Trophoblast cell (in vitro differentiated cells and primary cell): Measurements from ENCODE around the gene RNF138.
A peak's percentile ranks its signal among the peaks of the same experiment; 100 is the strongest.
"Not testable (repeated sequence)": the region's sequence is repeated elsewhere in the genome, so short reads cannot be mapped to it uniquely, and the experiment has no call there.

ENCODE experiments used
- DNase-seq, 2 donors: peaks; one replicate each; pipeline ENCODE4 v3.0.0-alpha.2; 2016
- H2AFZ ChIP-seq: 2 replicates; pipeline ENCODE4 v1.6.1; 2013; ENCODE audit warnings: low read length, moderate library complexity, mild to moderate bottlenecking; ENCODE audit not compliant: insufficient read depth, poor library complexity
- H2AK5ac ChIP-seq: 2 replicates; pipeline ENCODE4 v1.6.1; 2013; ENCODE audit warnings: mild to moderate bottlenecking, low read length
- H2BK120ac ChIP-seq: 2 replicates; pipeline ENCODE4 v1.6.1; 2013; ENCODE audit warnings: low read length, mild to moderate bottlenecking, moderate library complexity; ENCODE audit not compliant: insufficient read depth, poor library complexity
- H2BK12ac ChIP-seq: 2 replicates; pipeline ENCODE4 v1.6.1; 2013; ENCODE audit warnings: mild to moderate bottlenecking, low read length, moderate library complexity
- H2BK5ac ChIP-seq: 2 replicates; pipeline ENCODE4 v1.6.1; 2013; ENCODE audit warnings: low read length, low read depth, moderate library complexity, mild to moderate bottlenecking; ENCODE audit not compliant: poor library complexity
- H3K14ac ChIP-seq: 2 replicates; pipeline ENCODE4 v1.6.1; 2013; ENCODE audit warnings: mild to moderate bottlenecking, low read length
- H3K18ac ChIP-seq: 2 replicates; pipeline ENCODE4 v1.6.1; 2013; ENCODE audit warnings: mild to moderate bottlenecking, low read length
- H3K23ac ChIP-seq: 2 replicates; pipeline ENCODE4 v1.6.1; 2013; ENCODE audit warnings: low read length
- H3K27ac ChIP-seq: 2 replicates; pipeline ENCODE4 v1.5.1; 2013; ENCODE audit warnings: low read depth, mild to moderate bottlenecking, inconsistent platforms, low read length, moderate library complexity
- H3K27me3 ChIP-seq: 2 replicates; pipeline ENCODE4 v1.6.1; 2013; ENCODE audit warnings: inconsistent platforms, mild to moderate bottlenecking, low read length, moderate library complexity; ENCODE audit not compliant: insufficient read depth
- H3K36me3 ChIP-seq, 2 experiments: 1 replicate in 1 of 2; 2 replicates in 1 of 2; pipeline ENCODE4 v1.6.1; 2013; ENCODE audit warnings: low read length in 2 of 2, mild to moderate bottlenecking in 2 of 2, moderate library complexity in 1 of 2; ENCODE audit not compliant: insufficient read depth in 2 of 2, control insufficient read depth in 1 of 2
- H3K4ac ChIP-seq: 2 replicates; pipeline ENCODE4 v1.6.1; 2013; ENCODE audit warnings: low read depth, mild to moderate bottlenecking, low read length, moderate library complexity
- H3K4me1 ChIP-seq, 2 experiments: 1 replicate in 1 of 2; 2 replicates in 1 of 2; pipeline ENCODE4 v1.6.1; 2013; ENCODE audit warnings: low read length in 2 of 2, mild to moderate bottlenecking in 2 of 2, moderate library complexity in 1 of 2; ENCODE audit not compliant: insufficient read depth in 2 of 2, control insufficient read depth in 1 of 2
- H3K4me2 ChIP-seq: 2 replicates; pipeline ENCODE4 v1.6.1; 2013; ENCODE audit warnings: inconsistent platforms, mild to moderate bottlenecking, low read length, moderate library complexity
- H3K4me3 ChIP-seq: 2 replicates; pipeline ENCODE4 v1.5.1; 2013; ENCODE audit warnings: mild to moderate bottlenecking, low read depth, low read length, inconsistent platforms
- H3K79me1 ChIP-seq: one replicate; pipeline ENCODE4 v1.6.1; 2013; ENCODE audit warnings: low read length
- H3K79me2 ChIP-seq: 2 replicates; pipeline ENCODE4 v1.6.1; 2013; ENCODE audit warnings: low read length, mild to moderate bottlenecking; ENCODE audit not compliant: control insufficient read depth, insufficient read depth, poor library complexity
- H3K9ac ChIP-seq: 2 replicates; pipeline ENCODE4 v1.6.1; 2013; ENCODE audit warnings: mild to moderate bottlenecking, low read length
- H3K9me3 ChIP-seq: 2 replicates; pipeline ENCODE4 v1.6.1; 2013; ENCODE audit warnings: low read depth, mild to moderate bottlenecking, control low read depth, inconsistent platforms, low read length; ENCODE audit not compliant: insufficient read depth
- H4K12ac ChIP-seq: 2 replicates; pipeline ENCODE4 v1.6.1; 2013; ENCODE audit warnings: low read depth, mild to moderate bottlenecking, low read length, moderate library complexity
- H4K8ac ChIP-seq: 2 replicates; pipeline ENCODE4 v1.6.1; 2013; ENCODE audit warnings: low read depth, mild to moderate bottlenecking, low read length, moderate library complexity
- H4K91ac ChIP-seq: one replicate; pipeline ENCODE4 v1.6.1; 2013; ENCODE audit warnings: low read depth, mild to moderate bottlenecking, low read length, moderate library complexity
- WGBS: extraction: QIAGEN DNeasy Blood & Tissue Kit; methylation state at CpG from one replicate; pipeline ENCODE4 v1.1.7; 2013; ENCODE audit warnings: missing lambda C conversion rate; ENCODE audit not compliant: insufficient read length, insufficient coverage; ENCODE audit errors: extremely low coverage; 5-methylcytosine and 5-hydroxymethylcytosine counted together

The RNF138 gene

DNA sequence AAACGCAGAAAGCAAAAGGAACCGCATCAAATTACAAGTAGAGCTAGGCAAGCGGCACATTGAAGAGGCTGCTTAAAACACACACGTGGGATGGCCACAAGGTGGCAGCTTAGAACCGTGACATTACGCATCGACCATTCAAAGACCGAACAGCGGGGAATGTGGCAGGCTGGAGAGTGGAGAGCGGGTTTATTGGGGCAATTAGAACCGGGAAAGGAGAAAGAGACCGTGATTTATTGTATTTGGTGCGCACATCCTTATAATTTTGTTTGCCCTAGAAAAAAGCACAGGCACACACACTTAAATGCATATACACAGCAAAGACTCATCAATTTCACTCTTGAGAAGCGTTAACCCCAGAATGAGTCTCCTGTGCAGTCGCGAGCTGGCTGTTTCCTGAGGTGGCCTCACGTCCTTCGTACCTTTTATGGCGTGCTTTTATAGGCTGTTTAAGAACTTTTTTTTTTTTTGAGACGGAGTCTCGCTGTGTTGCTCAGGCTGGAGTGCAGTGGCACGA is 66.5 kb downstream of the RNF138 start:
- H3K27ac ChIP-seq = no peak overlapping the region
- WGBS = no CpG with 5 or more reads among the region's 22 CpGs
- no peaks in the 10 kb centered on the region for H3K4me1 ChIP-seq
- H2BK12ac ChIP-seq = no peak overlapping the region
- no peak overlapping the region for H2BK5ac ChIP-seq
- no peak overlapping the region for H3K4me3 ChIP-seq
- no peak overlapping the region for H2AK5ac ChIP-seq
- no peaks in the 10 kb centered on the region for H3K79me1 ChIP-seq
- H3K4ac ChIP-seq = no peak overlapping the region
- no peak overlapping the region for H3K14ac ChIP-seq
- DNase-seq = peak; percentile 68 to 86
- no peaks in the 10 kb centered on the region for H3K9me3 ChIP-seq
- no peak overlapping the region for H2AFZ ChIP-seq
- H4K8ac ChIP-seq = no peak overlapping the region
- no peak overlapping the region for H4K12ac ChIP-seq
- no peaks in the 10 kb centered on the region for H3K36me3 ChIP-seq
- no peak overlapping the region for H4K91ac ChIP-seq
- no peak overlapping the region for H3K9ac ChIP-seq
- peak overlapping the region; percentile 28 for H3K4me2 ChIP-seq
- H3K79me2 ChIP-seq = no peaks in the 10 kb centered on the region
- no peak overlapping the region for H3K18ac ChIP-seq
- H3K23ac ChIP-seq = no peak overlapping the region
- no peak overlapping the region for H2BK120ac ChIP-seq
- no peaks in the 10 kb centered on the region for H3K27me3 ChIP-seq

DNA sequence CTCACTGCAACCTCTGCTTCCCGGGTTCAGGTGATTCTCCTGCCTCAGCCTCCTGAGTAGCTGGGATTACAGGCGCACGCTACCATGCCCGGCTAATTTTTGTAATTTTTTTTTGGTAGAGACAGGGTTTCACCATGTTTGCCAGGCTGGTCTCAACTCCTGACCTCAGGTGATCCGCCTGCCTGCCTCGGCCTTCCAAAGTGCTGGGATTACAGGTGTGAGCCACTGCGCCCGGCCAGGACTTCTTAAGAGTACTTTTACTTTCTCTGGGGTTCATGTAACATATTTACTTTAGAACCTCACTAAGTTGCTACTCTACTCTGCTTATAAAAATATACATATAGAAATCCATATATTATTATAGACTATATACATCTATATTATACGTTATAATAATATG is 67.0 kb downstream of the RNF138 start:
- not testable (repeated sequence) for H2AK5ac ChIP-seq, H3K79me1 ChIP-seq, H3K27me3 ChIP-seq, H4K12ac ChIP-seq, H3K9me3 ChIP-seq, H3K9ac ChIP-seq, H2BK5ac ChIP-seq, H2BK120ac ChIP-seq, H3K14ac ChIP-seq, H3K4ac ChIP-seq, H4K8ac ChIP-seq, H3K27ac ChIP-seq, H3K36me3 ChIP-seq, H3K79me2 ChIP-seq, H3K4me3 ChIP-seq, H4K91ac ChIP-seq, H2AFZ ChIP-seq, H2BK12ac ChIP-seq, H3K23ac ChIP-seq, H3K4me2 ChIP-seq, DNase-seq, H3K18ac ChIP-seq, H3K4me1 ChIP-seq
- no CpG with 5 or more reads among the region's 9 CpGs for WGBS

DNA sequence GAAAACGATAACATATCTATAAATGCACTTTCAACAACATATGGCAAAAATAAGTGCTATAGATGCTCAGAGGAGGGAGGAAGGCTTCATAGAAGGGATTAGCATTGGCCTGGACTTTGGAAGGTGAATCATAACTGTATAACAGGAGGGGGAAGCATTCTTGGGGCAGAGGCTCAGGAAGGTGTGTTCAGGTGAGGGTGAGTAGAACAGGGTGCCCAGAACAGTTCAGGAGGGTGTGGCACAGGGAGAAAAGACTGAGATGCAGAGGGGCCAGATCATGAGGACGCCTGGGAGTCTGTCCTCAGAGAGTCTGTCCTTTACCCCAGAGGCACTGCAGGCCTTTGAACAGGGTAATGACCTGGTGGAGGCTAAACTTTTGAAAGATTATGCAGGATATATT is 68.9 kb downstream of the RNF138 start:
- Histone ChIP-seq H3K9ac (no peak overlapping the region), H3K14ac (no peak overlapping the region), H3K79me2 (no peaks in the 10 kb centered on the region), H3K18ac (no peak overlapping the region), H2AK5ac (no peak overlapping the region), H3K23ac (no peak overlapping the region), H2BK120ac (no peak overlapping the region), H3K4me1 (no peaks in the 10 kb centered on the region), H4K91ac (no peak overlapping the region), H4K8ac (no peak overlapping the region), H2BK12ac (no peak overlapping the region), H3K36me3 (no peaks in the 10 kb centered on the region), H3K4me2 (no peak overlapping the region), H4K12ac (no peak overlapping the region), H2BK5ac (no peak overlapping the region), H3K9me3 (no peaks in the 10 kb centered on the region), H3K4me3 (no peak overlapping the region), H3K27me3 (no peaks in the 10 kb centered on the region), H3K4ac (no peak overlapping the region), H2AFZ (no peak overlapping the region), H3K79me1 (no peaks in the 10 kb centered on the region), H3K27ac (no peak overlapping the region)
- DNase-seq = no peak
- WGBS = no CpG with 5 or more reads among the region's 2 CpGs

- H3K4me3 ChIP-seq = no peak overlapping the region
- no CpG with 5 or more reads among the region's 3 CpGs for WGBS
- H3K27ac ChIP-seq = no peak overlapping the region
- H4K91ac ChIP-seq = no peak overlapping the region
- no peaks in the 10 kb centered on the region for H3K4me1 ChIP-seq
- no peak overlapping the region for H4K8ac ChIP-seq
- H2AFZ ChIP-seq = no peak overlapping the region
- H3K27me3 ChIP-seq = no peaks in the 10 kb centered on the region
- no peak overlapping the region for H3K18ac ChIP-seq
- no peak overlapping the region for H2BK5ac ChIP-seq
- no peaks in the 10 kb centered on the region for H3K36me3 ChIP-seq
- H3K14ac ChIP-seq = no peak overlapping the region
- H2AK5ac ChIP-seq = no peak overlapping the region
- H3K79me2 ChIP-seq = no peaks in the 10 kb centered on the region
- H3K23ac ChIP-seq = no peak overlapping the region
- peak in 1 of 2 donors; percentile 36 for DNase-seq
- H3K79me1 ChIP-seq = no peaks in the 10 kb centered on the region
- no peak overlapping the region for H3K4ac ChIP-seq
- H4K12ac ChIP-seq = no peak overlapping the region
- no peak overlapping the region for H3K4me2 ChIP-seq
- no peak overlapping the region for H2BK12ac ChIP-seq
- no peaks in the 10 kb centered on the region for H3K9me3 ChIP-seq
- no peak overlapping the region for H3K9ac ChIP-seq
- no peak overlapping the region for H2BK120ac ChIP-seq
These were observed 76.5 kb downstream of the RNF138 start for GRCh38 chr18:32167980-32168730.
